Cerebellar cortex (tissue), 1 donor: ENCODE data around the gene ADAMTSL3.
A peak's percentile ranks its signal among the peaks of the same experiment; 100 is the strongest.

ENCODE experiments used
- DNase-seq: peaks from one replicate; pipeline ENCODE4 v3.0.0-alpha.2; 2015; ENCODE audit warnings: low spot score

The ADAMTSL3 gene

DNA sequence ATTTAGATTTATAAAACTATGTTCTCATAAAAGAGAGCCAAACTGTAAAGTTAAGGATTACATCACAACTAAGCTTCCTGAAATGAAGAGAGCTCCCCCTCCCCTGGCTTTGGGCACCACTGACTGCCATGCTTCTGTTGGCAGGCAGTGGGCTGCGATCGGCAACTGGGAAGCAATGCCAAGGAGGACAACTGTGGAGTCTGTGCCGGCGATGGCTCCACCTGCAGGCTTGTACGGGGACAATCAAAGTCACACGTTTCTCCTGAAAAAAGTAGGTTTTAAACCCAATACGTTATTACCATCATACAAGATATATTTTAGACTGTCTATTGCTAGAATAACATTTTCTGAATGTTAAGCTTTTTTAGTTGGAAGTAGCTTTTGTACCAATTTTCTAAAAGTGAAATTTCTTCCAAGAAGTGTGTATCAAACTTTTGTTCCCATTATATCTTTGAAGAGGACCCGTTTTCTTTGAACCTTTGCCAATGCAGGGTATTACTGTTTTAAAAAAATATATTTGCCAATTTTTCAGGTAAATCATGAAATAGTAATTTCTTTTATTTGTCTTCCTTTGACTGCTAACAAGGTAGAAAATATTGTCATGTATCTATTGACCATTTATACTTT, 184.1 kb downstream of the ADAMTSL3 start:
- DNase-seq: peak; percentile 39

DNA sequence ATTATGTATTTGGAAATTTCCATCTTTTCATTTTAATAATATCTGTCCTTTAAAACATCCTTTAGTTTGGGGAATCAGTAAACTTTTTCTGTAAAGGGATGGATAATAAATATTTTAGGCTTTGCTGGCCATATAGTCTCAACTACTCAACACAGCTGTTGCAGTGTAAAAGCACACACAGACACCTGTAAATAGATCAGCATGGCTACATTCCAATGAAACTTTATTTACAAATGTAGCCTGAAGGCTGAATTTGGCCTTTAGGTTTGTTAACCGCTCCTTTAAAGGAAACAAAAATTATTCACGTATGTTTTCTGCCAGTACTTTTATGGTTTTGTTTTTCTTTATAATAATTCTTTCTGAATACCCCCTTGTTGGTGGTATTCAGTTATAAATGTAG, 184.8 kb downstream of the ADAMTSL3 start:
- DNase-seq: no peak

DNA sequence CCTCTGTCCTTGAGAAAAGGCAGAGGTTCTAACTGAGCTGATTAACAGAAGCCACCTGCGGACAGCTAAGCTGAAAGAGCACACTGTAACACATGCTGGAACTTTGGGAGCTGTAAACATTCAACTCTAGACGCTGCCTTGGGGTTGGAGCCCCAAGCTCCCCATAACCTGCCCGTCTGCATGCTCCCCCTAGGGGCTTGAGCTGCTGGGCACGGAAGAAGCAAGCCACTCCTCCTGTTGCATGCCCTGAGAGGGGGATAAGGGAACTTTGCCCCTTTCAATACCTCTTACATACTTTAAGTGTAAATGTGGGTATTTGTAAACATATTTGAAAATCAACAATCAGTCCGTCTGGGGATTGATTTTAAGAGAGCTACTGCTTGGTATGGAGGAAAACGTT, 188.4 kb downstream of the ADAMTSL3 start:
- DNase-seq: no peak

DNA sequence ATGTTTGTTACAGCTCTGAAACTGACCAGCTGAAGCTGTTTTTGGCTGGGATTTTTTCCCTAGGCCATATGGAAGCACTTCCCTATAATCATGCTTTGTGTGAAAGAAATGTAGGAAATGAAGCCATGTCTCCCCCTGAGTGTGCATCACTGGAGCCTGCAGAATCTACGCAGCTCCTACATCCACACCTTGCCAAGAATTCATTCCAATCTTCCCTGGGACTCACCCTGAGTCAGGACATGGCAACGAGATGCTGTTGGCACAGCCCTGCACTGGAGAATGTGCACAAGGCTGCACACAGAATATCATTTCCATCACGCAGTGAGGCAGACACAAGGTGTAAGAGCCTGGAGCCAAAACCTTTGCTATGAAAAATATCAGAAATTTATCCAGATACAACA, 189.5 kb downstream of the ADAMTSL3 start:
- peak; percentile 98 for DNase-seq

DNA sequence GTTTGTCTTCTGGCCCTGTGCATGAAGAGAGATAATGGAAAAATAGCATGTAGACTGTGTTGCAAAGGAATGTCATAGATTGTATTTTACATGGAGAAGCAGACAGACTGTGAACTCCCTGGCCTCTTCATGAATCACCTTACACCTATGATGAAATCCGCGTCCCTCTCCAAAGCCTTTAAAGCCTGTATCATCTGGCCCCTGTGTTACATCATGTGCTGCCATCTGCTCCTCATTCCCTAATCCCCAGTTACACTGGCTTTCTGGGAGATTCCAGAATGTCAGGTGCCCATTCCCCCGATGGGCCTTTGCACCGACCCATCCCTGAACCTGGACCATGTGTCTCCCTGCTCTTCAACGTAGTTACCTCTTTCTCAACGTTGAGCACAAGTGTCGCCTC, 190.8 kb downstream of the ADAMTSL3 start:
- DNase-seq: no peak

DNA sequence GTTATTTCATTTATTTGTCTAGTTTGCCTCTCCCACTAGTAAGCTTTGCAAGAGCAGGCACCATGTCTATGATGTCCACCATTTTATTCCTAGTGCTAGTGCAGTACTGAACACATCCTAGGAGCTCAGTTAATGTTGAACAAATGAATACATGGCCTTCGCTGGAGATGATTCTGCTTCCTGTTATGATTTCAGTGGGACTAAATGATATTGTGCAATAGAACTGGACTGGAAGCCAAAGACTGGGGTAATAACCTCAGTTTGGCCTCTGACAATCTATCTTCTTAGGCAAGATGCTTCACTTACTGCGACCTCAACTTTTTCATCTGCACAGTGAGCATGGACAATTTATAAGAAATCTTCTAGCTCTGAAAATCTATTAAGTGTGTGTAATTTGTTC, 191.3 kb downstream of the ADAMTSL3 start:
- DNase-seq: no peak

DNA sequence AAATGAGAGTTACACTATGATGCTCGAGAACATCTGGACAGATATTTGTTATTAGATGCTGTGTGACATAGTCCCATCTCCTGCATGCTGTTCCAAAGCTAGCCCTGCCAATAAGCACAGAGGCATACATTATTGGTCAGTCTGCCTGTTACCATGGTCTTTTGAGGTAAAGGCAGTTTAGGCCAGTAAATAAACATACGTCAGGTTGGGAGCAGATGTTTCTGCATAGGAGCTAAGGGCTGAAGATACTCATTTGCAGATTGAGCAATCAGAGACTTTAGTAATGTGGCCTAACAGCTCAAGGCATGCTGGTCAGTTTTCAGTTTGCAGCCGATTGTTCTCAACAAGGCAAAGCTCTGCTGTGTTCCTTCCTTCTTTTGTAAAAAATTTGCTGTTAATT, 192.9 kb downstream of the ADAMTSL3 start:
- DNase-seq: no peak

DNA sequence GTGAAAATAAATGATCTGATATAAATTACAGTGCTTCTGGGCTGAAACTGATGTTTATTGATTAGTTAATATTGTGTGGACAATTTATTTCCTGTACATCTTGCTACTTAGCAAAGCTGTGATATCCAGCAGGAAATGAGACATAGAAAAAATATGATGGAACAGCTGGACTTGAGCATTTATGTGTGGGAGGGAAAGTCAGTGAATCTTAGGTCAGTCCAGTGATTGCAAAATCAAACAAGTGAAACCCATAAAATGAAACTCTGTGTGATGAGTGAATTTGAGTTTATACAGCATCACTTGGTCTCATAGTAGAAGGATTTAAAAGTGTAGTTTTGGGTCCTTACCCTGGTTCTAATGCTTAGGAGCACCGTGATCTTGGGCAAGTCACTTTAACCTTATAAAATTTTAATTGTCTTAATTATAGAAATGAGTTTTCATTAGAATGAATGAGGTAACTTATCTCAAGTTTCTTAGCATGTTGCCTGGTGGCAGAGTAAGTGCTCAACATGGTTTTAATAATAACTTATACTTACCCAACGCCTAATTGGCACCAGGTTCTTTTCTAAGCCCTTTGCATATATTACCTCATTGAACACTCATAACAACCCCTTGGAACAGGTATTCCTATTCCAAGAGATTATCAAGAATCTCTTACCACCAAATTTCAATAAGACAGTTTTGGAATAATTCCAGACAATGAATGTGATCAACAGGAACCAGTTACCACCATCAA, 194.6 kb downstream of the ADAMTSL3 start:
- no peak for DNase-seq

DNA sequence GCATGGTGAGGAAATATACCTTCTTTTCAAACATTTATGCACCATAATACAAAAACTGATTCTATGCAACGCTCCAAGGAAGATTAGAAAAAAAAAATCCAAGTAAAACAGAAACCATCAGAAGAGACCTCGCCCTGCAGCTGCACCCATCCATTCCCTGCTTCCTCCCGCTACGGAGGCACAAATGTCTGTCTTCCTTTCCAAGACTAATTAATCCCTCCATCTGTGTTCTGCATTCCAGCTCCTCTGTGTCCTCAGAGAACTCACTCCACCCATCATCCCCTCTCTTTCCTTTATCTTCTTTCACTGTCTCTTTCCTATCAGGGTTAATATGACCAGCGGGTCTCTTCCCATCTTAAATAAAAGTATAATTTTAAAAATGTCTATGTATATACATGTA, 196.1 kb downstream of the ADAMTSL3 start:
- DNase-seq: peak; percentile 77

DNA sequence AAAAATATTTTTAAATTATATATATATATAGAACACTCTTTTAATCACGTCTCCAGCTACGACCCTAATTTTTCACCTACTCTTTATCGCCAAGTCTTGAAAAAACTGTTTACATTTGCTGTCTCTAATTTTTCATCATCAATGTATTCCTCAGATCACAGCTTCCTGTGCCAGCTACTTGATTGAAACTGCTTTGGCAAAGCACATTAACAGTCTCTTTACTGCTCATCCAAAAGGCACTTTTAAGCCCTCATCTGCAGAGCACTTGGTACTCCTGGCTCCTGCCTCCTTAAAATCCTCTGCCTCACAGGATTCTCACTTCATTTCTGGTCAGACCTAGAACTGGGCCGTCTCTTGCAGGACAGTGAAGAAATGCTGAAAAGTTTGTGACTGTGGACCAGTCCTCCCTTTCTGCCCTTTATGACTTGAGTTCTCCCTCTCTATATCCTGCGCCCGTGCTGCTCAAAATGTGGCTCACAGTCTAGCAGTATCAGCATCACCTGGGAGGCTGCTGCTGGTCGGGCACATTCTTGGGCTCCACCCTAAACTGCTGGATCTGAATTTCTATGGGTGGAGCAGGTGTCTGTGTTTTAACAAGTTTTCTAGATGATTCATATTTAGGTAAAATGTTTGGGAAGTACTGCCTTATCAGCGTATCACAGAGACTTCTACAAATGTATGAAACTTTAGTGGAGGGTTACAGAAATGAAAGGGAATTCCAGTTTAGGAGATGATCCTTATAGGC, 196.8 kb downstream of the ADAMTSL3 start:
- DNase-seq: no peak

DNA sequence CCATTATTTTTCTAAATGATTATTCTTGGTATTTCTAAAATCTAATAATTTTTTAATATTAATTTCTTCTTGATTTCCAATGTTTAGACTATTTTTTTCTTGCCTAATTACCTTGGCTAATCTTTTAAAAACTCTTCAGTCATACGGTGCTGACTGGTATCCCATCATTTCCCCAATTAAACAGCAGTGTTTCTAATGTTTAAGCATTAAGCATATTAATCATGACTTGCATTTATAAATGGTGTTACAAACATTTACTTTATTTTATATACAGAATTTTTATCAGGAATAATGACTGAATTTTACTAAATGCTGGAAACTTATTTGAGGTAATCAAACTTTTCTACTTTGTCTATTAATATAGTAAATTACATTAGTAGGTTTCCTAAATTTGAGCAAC, 199.3 kb downstream of the ADAMTSL3 start:
- no peak for DNase-seq

DNA sequence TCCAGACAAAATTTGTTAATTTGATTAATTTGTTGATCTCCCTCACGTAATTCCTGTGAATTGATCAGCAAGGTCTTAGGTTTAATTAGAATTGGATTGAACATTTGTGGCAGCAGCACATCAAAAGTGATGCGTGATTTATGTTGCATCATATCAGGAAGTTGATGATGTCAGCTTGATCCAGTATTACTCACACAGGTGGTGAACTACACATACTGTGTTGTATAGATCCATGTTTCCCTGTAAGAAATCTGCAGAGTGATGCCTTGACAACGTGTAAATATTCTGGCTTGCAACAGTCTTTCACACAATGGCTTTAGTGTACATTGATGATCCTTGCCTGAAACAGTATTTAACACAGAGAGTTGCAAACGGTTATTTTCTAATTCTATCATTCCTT, 200.4 kb downstream of the ADAMTSL3 start:
- DNase-seq: no peak

DNA sequence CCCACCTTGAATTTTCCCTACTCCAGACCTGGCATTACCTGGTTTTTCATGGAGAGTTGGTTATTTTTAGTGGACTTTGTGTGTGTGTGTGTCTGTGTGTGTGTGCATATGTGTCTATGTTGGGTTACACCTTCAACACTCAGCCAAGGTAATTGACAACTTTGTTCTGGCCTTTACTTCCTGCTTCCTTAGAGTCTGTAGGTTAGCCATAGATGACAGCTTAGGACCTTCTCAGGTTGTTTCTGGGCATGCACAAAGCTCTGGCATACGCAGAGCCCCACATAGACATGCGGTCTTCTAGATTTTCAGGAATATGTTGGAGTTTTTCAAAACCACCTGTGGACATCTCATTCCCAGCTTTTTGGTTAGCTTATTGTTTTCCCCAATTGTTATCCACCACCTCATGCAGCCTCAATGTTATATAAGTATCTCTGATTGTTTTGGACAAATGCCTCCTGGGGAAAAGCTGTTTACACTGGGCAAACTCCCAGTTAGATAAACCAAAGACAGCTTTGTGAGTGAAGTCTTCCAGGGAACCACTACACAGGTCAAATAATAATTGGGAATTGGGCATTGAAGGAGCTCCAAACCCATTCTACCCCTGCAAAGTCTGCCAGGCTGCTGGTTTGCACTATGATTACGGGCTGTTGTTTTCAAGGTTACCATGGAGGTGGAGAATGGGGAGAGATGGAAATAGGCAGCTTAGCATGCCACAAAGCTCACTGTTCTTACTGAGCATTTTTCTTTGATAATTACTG, 201.2 kb downstream of the ADAMTSL3 start:
- DNase-seq: peak; percentile 35

DNA sequence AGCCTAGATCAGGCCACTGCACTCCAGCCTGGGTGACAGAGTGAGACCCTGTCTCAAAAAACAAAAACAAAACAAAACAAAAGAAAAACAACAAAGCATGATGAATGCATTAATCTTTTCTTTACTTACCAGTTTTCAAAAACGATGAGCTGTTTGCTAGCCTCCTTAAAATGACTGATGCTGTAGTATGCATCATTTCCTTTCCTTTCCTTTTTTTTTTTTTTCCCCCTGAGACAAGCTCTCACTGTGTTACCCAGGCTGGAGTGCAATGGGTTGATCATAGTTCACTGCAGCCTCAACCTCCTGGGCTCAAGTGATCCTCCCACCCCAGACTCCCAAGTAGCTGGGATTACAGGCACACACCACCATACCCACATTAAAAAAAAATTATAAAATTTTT, 202.0 kb downstream of the ADAMTSL3 start:
- DNase-seq: no peak

DNA sequence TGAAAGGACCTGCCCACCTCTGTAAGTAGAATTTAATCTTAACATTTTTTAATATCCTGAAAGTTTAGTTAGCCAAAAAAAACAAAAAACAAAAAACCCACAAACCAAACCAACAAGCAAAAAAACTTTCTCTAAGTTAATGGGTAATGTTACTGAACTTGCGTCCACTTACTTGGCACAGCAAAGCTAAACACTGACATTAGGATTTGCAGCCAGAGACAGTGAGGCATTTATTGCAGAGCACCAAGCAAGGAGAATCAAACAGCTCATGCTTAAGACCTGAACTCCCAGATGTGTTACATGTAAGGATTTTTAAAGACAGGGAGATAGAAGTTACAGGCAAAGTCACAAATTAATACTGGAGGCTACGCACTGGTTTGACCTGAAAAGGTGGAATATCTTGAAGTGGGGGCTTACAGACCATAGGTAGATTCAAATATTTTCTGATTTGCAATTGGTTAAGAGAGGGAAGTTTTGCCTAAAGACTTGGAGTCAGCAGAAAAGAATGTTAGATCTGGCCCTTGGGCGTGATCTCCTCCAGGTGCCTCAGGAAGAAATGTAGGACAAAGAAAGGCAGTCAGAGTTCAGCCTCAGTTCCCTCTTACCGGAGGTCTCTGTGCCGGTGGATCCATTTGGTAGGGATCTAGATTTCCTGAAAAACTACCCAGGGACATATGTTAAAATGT, 205.0 kb downstream of the ADAMTSL3 start:
- no peak for DNase-seq

DNA sequence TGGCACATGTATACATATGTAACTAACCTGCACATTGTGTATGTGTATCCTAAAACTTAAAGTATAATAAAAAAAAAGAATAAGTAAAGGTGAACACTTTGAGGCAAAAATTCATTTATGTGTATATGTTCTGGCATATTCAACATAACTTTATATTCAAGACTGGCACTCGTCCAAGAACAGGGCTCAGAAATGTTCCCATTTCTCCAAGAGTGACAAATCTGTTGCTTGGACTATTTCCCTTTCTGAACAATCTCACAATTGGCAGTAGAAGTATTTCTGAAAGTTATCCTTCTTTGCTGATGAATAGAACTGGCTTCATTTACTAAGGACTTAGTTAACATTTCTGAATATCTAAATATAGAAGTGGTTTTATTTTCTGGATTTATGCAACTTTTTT, 212.8 kb downstream of the ADAMTSL3 start:
- no peak for DNase-seq

DNA sequence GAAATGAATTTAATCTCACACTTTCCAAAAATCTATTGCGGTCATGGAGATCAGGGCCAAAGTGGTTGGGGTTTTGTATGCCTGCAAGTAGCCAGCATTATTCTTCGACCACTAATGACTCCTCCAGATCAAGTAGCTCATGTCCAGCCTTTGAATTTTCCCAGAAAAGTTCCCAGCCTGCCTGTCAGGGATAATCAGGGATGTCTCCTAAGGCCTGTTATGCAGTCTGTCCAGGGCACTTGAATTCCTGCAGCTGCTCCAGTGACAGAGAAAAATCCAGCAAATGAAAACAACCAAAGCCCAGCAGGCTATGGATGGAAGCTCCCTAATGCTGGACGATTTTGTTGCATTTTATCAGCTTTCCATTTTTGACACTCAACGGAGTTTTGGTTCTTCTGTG, 215.4 kb downstream of the ADAMTSL3 start:
- no peak for DNase-seq

DNA sequence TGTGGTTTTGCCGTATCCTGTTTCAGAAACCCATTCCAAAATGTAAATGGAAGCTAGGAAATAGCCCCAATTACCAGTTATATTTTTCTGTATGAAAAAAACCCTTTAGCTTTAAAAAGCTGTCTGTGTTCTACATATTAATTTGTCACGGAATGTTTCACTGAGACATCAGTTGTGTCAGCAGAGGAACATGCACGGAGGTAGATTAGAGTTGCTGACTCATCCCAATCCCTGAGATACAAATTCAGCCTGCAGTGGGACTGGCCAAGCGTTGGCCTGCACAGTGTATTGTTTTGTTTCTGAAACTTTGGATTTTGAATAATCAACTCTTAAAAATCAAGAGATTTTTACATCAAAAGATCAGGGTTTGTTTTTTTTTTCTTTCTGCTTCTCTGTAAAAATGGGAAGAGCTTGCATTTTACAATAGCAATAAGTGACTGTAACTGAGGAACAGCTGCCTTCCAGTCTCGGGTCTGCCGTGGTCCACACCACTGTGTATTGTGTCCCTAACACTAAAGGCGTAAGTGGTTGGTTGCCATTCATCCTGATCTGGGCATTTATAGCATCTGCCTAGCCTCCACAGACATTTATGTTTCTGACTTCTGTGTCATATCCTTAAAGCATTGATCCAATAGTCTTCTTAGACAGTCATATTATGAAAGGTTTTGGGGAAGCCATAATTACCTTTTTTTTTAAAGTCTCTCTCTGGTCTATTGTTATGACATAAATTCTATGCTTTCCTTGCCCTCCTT, 218.1 kb downstream of the ADAMTSL3 start:
- DNase-seq: no peak

DNA sequence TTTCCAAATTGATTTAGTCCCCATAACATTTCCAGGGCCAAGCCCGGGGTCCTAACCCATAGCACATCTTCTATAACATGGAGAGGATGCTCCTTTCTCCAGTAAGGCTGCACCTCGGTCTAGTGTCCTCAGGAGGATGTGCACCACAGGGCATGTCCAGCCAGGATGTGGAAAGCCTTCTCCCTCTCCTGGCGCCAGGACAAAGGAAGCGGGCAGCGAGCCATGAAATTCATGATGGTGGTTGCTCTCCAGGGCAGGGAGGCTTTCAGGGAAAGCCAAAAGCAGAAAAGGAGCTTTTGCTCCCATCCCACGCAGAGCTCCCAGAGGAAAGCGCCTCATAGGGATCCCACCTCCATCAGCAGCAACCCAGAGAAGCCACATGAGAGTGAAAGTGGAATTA, 220.0 kb downstream of the ADAMTSL3 start:
- DNase-seq: peak; percentile 35

DNA sequence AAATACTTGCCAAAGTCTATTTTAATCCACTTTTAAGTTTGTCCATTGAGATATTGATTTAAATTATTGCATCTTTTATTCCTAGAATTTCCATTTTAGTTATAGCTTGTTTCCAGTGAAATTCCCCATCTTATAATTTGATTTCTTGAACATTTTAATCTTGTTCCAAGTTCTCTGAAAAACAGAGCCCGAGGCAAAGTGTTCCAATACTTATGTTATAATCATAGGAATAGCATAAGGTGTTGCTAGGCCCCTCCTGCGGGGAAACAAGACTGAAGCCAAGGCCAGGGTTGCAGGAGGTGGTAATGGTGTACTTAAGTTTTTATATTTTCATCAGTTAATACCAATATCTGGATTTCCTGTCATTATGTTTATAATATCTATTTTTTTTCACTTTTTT, 226.6 kb downstream of the ADAMTSL3 start:
- no peak for DNase-seq

DNA sequence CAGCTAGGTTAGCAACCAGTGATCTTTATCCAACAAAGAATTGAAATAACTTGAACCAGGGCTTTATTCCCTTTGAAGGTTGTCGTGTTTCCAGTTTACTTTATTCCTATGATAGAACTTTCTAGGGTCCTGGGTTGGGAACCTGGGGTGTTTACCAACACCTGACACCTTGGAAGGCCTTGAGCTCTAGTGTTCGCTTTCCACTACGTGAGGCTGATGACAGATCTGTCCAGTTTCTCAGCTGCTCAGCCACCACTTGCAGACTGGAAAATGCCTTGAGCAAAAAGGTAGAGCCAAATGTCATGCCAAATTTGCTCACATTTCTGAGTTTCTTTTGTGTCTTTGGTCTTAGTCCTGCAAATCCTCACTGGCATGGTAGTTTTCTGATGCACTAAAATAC, 227.2 kb downstream of the ADAMTSL3 start:
- DNase-seq: no peak
